Esophagus squamous epithelium (tissue), 4 donors: ENCODE measurements around the gene FAM181B.

ENCODE experiments used
- CTCF ChIP-seq, 6 experiments: fragments of 450-650 bp in 4 of 6; fragments of 200-600 bp in 2 of 6; sonication (generic) in 2 of 6; IDR thresholded peaks; one replicate each; pipeline ENCODE4 v1.5.1; 2016 to 2019; ENCODE audit warnings: antibody characterized with exemption in 6 of 6, mild to moderate bottlenecking in 4 of 6, moderate library complexity in 4 of 6
- POLR2A ChIP-seq, 4 donors: fragments of 450-650 bp; IDR thresholded peaks; one replicate each; pipeline ENCODE4 v1.6.1; 2017; ENCODE audit warnings: antibody characterized with exemption in 4 of 4, mild to moderate bottlenecking in 4 of 4, moderate library complexity in 3 of 4

- TF ChIP-seq CTCF (IDR thresholded peaks at IDR 0.05): peak in 5 of 6 experiments; percentile 25 to 57 (median 30)
- TF ChIP-seq POLR2A (IDR thresholded peaks at IDR 0.05): no peak
Observed at GRCh38 chr11:82701847-82702520, 31.7 kb downstream of the FAM181B start.
